Measurements from ENCODE around the gene PATE2.

DNA sequence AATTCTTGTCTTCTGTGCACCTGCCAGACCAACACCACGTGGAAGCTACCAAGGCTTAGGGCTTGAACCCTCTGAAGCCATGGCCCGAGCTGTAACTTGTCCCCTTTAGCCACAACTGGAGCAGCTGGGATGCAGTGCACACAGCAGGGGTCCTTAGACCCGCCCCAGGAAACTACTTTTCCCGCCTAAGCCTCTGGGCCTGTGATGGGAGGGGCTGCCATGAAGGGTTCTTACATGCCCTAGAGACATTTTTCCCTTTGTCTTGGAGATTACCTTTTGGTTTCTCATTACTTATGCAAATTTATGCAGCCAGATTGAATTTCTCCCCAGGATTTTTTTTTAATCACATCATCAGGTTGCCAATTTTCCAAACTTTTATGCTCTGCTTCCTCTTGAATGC is 19.0 kb upstream of the PATE2 start:
- no peak for TF ChIP-seq TBP (CRISPR knock-in tag; IDR thresholded peaks at IDR 0.05)
- no peak for TF ChIP-seq ELF4 (CRISPR knock-in tag; IDR thresholded peaks at IDR 0.05; ENCODE audit: borderline replicate concordance)
- TF ChIP-seq, protein P1, sequence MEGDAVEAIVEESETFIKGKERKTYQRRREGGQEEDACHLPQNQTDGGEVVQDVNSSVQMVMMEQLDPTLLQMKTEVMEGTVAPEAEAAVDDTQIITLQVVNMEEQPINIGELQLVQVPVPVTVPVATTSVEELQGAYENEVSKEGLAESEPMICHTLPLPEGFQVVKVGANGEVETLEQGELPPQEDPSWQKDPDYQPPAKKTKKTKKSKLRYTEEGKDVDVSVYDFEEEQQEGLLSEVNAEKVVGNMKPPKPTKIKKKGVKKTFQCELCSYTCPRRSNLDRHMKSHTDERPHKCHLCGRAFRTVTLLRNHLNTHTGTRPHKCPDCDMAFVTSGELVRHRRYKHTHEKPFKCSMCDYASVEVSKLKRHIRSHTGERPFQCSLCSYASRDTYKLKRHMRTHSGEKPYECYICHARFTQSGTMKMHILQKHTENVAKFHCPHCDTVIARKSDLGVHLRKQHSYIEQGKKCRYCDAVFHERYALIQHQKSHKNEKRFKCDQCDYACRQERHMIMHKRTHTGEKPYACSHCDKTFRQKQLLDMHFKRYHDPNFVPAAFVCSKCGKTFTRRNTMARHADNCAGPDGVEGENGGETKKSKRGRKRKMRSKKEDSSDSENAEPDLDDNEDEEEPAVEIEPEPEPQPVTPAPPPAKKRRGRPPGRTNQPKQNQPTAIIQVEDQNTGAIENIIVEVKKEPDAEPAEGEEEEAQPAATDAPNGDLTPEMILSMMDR (CRISPR knock-in tag; IDR thresholded peaks at IDR 0.05) = no peak
- TF ChIP-seq, protein P2, sequence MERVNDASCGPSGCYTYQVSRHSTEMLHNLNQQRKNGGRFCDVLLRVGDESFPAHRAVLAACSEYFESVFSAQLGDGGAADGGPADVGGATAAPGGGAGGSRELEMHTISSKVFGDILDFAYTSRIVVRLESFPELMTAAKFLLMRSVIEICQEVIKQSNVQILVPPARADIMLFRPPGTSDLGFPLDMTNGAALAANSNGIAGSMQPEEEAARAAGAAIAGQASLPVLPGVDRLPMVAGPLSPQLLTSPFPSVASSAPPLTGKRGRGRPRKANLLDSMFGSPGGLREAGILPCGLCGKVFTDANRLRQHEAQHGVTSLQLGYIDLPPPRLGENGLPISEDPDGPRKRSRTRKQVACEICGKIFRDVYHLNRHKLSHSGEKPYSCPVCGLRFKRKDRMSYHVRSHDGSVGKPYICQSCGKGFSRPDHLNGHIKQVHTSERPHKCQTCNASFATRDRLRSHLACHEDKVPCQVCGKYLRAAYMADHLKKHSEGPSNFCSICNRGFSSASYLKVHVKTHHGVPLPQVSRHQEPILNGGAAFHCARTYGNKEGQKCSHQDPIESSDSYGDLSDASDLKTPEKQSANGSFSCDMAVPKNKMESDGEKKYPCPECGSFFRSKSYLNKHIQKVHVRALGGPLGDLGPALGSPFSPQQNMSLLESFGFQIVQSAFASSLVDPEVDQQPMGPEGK (CRISPR knock-in tag; IDR thresholded peaks at IDR 0.05) = no peak
- TF ChIP-seq EP300 (IDR thresholded peaks at IDR 0.05; ENCODE audit: low read depth in 2 of 2, low read length in 2 of 2) = no peak
- no peak for TF ChIP-seq EP300 (CRISPR knock-in tag; IDR thresholded peaks at IDR 0.05; ENCODE audit: borderline replicate concordance)
- TF ChIP-seq EZH2 (conservative IDR thresholded peaks at IDR 0.05; ENCODE audit: low read depth, low read length) = no peak
- no peak for TF ChIP-seq SRSF4 (IDR thresholded peaks at IDR 0.05; ENCODE audit: low read depth, low read length, poor library complexity, severe bottlenecking)
- TF ChIP-seq, protein P3, sequence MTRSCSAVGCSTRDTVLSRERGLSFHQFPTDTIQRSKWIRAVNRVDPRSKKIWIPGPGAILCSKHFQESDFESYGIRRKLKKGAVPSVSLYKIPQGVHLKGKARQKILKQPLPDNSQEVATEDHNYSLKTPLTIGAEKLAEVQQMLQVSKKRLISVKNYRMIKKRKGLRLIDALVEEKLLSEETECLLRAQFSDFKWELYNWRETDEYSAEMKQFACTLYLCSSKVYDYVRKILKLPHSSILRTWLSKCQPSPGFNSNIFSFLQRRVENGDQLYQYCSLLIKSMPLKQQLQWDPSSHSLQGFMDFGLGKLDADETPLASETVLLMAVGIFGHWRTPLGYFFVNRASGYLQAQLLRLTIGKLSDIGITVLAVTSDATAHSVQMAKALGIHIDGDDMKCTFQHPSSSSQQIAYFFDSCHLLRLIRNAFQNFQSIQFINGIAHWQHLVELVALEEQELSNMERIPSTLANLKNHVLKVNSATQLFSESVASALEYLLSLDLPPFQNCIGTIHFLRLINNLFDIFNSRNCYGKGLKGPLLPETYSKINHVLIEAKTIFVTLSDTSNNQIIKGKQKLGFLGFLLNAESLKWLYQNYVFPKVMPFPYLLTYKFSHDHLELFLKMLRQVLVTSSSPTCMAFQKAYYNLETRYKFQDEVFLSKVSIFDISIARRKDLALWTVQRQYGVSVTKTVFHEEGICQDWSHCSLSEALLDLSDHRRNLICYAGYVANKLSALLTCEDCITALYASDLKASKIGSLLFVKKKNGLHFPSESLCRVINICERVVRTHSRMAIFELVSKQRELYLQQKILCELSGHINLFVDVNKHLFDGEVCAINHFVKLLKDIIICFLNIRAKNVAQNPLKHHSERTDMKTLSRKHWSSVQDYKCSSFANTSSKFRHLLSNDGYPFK (CRISPR knock-in tag; IDR thresholded peaks at IDR 0.05; ENCODE audit: borderline replicate concordance) = no peak
- no peak for TF ChIP-seq ASH2L (IDR thresholded peaks at IDR 0.05; ENCODE audit: insufficient read length, low read depth, low read length)
- TF ChIP-seq, protein P4, sequence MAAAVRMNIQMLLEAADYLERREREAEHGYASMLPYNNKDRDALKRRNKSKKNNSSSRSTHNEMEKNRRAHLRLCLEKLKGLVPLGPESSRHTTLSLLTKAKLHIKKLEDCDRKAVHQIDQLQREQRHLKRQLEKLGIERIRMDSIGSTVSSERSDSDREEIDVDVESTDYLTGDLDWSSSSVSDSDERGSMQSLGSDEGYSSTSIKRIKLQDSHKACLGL (CRISPR knock-in tag; IDR thresholded peaks at IDR 0.05) = no peak
- TF ChIP-seq, protein P5, sequence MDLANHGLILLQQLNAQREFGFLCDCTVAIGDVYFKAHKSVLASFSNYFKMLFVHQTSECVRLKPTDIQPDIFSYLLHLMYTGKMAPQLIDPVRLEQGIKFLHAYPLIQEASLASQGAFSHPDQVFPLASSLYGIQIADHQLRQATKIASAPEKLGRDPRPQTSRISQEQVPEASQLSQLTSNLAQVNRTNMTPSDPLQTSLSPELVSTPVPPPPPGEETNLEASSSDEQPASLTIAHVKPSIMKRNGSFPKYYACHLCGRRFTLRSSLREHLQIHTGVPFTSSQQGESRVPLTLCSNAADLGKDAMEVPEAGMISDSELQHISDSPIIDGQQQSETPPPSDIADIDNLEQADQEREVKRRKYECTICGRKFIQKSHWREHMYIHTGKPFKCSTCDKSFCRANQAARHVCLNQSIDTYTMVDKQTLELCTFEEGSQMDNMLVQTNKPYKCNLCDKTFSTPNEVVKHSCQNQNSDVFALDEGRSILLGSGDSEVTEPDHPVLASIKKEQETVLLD (CRISPR knock-in tag; IDR thresholded peaks at IDR 0.05; ENCODE audit: low read depth) = no peak
- TF ChIP-seq, protein P6, sequence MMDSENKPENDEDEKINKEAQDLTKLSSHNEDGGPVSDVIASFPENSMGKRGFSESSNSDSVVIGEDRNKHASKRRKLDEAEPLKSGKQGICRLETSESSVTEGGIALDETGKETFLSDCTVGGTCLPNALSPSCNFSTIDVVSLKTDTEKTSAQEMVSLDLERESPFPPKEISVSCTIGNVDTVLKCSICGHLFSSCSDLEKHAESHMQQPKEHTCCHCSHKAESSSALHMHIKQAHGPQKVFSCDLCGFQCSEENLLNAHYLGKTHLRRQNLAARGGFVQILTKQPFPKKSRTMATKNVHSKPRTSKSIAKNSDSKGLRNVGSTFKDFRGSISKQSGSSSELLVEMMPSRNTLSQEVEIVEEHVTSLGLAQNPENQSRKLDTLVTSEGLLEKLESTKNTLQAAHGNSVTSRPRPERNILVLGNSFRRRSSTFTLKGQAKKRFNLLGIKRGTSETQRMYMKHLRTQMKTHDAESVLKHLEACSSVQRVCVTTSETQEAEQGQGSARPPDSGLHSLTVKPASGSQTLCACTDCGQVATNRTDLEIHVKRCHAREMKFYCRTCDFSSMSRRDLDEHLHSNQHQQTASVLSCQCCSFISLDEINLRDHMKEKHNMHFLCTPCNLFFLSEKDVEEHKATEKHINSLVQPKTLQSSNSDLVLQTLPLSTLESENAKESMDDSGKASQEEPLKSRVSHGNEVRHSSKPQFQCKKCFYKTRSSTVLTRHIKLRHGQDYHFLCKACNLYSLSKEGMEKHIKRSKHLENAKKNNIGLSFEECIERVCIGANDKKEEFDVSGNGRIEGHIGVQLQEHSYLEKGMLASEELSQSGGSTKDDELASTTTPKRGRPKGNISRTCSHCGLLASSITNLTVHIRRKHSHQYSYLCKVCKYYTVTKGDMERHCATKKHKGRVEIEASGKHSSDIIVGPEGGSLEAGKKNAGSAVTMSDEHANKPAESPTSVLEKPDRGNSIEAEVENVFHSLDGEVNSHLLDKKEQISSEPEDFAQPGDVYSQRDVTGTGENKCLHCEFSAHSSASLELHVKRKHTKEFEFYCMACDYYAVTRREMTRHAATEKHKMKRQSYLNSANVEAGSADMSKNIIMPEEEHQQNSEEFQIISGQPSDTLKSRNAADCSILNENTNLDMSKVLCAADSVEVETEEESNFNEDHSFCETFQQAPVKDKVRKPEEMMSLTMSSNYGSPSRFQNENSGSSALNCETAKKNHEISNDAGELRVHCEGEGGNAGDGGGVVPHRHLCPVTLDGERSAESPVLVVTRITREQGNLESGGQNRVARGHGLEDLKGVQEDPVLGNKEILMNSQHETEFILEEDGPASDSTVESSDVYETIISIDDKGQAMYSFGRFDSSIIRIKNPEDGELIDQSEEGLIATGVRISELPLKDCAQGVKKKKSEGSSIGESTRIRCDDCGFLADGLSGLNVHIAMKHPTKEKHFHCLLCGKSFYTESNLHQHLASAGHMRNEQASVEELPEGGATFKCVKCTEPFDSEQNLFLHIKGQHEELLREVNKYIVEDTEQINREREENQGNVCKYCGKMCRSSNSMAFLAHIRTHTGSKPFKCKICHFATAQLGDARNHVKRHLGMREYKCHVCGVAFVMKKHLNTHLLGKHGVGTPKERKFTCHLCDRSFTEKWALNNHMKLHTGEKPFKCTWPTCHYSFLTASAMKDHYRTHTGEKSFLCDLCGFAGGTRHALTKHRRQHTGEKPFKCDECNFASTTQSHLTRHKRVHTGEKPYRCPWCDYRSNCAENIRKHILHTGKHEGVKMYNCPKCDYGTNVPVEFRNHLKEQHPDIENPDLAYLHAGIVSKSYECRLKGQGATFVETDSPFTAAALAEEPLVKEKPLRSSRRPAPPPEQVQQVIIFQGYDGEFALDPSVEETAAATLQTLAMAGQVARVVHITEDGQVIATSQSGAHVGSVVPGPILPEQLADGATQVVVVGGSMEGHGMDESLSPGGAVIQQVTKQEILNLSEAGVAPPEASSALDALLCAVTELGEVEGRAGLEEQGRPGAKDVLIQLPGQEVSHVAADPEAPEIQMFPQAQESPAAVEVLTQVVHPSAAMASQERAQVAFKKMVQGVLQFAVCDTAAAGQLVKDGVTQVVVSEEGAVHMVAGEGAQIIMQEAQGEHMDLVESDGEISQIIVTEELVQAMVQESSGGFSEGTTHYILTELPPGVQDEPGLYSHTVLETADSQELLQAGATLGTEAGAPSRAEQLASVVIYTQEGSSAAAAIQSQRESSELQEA (CRISPR knock-in tag; IDR thresholded peaks at IDR 0.05; ENCODE audit: not compliant biosample characterization) = no peak
- no peak for TF ChIP-seq ARNT (IDR thresholded peaks at IDR 0.05)

Data from HepG2 (cell line).